Brain microvascular endothelial cell (primary cell): Measurements from ENCODE around the gene PRIM2.

Source experiments
- DNase-seq: peaks from one replicate; pipeline ENCODE4 v3.0.0-alpha.2; 2020
- H3K27ac ChIP-seq: fragments of 250-450 bp; sonication (Bioruptor Pico); 2 replicates; pipeline ENCODE4 v1.5.1; 2020; ENCODE audit warnings: mild to moderate bottlenecking, moderate library complexity
- H3K27me3 ChIP-seq: fragments of 250-450 bp; sonication (Bioruptor Pico); replicated peaks from 2 replicates; pipeline ENCODE4 v1.5.1; 2020; ENCODE audit warnings: mild to moderate bottlenecking
- H3K36me3 ChIP-seq: fragments of 250-450 bp; sonication (Bioruptor Pico); replicated peaks from 2 replicates; pipeline ENCODE4 v1.5.1; 2020; ENCODE audit warnings: mild to moderate bottlenecking
- H3K4me3 ChIP-seq: 2 replicates; pipeline ENCODE4 v1.5.1; 2011; ENCODE audit warnings: low read depth, mild to moderate bottlenecking, control low read depth, low read length, moderate library complexity
- CTCF ChIP-seq: IDR thresholded peaks from 2 replicates; pipeline ENCODE4 v1.5.1; 2011; ENCODE audit warnings: low read depth, mild to moderate bottlenecking, moderate library complexity, low read length, control low read depth, inconsistent platforms; ENCODE audit errors: missing control alignments
- in situ Hi-C: cut with HindIII; loops from 2 replicates; pipeline ENCODE4 v1.10.0; 2017; ENCODE audit warnings: low sequenced_read_pairs, low pct_ligation_motif_present

The PRIM2 gene

DNA sequence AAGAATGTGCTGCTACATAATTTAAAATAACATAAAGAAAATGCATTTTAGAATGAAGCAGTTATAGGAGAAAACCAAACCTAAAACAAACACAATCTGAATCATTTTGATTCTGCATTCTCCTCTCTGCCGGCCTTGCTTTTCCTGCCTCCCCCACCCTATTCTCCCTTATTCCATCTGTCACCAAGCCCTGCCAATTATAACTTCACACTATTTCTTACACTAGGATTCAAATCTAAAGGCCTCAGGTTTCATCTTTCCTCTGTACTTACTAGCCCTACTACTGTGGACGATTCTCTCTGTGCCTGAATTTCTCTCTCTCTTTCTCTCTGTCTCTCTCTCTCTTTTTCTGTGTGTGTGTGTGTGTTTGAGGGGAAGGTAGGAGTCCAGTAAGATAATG lies 18.7 kb upstream of the PRIM2 start:
- Histone ChIP-seq H3K4me3 (no peak overlapping the region), H3K36me3 (no peaks in the 10 kb centered on the region), H3K27me3 (no peaks in the 10 kb centered on the region), H3K27ac (no peak overlapping the region)
- no peak for DNase-seq
- in situ Hi-C loops, result no loop called here
- TF ChIP-seq CTCF, result no peak

DNA sequence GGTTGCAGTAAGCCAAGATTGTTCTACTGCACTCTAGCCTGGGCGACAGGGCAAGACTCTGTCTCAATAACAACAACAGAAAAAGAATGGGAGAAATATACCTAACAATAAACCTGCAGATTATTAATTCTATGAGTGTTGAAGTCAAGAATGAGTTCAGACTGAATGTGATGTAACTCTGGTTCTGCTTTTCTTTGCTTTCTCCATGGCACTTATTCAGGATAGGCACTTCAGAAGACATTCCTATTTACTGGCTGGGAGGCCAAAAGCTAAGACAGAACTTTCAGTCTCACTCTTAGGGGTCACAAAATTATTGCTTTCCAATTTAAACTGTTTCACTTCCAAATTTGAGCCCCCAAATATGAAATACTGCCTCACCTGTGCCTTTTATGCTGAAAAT lies 15.7 kb upstream of the PRIM2 start:
- in situ Hi-C loops, result loop anchor here (25.0 kb wide), 1 partner anchor 114 kb away; no protein-coding TSS in a partner anchor
- H3K27ac ChIP-seq, result no peak overlapping the region

GRCh38 chr6:57302477-57302876 lies 15.0 kb upstream of the PRIM2 start:
- TF ChIP-seq CTCF, result no peak

More for the DNA sequence above, 15.7 kb upstream of the PRIM2 start:
- H3K27me3 ChIP-seq, result no peaks in the 10 kb centered on the region
- no peaks in the 10 kb centered on the region for H3K36me3 ChIP-seq
- no peak for DNase-seq
- H3K4me3 ChIP-seq, result no peak overlapping the region
- no peak for TF ChIP-seq CTCF

DNA sequence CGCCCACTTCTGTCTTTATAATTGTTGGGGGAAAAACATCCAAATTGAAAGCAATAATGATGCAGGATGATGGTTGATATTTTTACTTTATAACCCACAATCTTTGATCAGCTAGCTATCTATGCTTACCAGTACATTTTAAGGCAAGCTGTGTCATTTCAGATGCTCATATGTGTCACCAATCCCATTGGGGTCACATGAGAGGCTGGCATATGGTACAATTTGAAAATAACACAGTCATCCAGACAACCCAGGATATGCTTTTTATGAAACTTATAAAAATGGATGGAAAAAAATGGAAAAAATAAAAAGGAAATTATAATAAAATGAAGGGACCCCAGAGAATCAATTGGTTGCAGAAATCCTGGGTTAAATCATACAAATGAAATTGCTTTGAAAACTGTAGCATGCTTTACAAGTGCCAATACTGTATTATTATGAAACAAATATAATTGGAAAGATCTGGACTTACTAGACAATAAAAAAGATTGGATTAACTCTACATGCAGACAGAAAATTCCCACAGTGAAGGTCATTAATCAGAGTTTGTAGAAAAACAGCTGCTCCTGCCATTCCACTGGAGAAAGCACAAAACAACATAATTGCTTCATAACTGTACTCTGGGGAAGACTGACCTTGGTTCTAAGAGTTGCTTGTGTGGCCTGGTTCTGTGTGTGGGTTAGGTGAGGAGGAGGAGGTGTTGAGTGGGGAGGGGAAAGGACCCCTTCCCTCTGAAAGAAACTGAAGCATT lies 13.3 kb upstream of the PRIM2 start:
- Histone ChIP-seq H3K27me3 (no peaks in the 10 kb centered on the region), H3K27ac (no peak overlapping the region), H3K36me3 (no peaks in the 10 kb centered on the region), H3K4me3 (no peak overlapping the region)
- no peak for DNase-seq
- no peak for TF ChIP-seq CTCF
- in situ Hi-C loops, result loop anchor here (25.0 kb wide), 1 partner anchor 117 kb away; no protein-coding TSS in a partner anchor

More at GRCh38 chr6:57302477-57302876, 15.0 kb upstream of the PRIM2 start:
- no peak overlapping the region for H3K27ac ChIP-seq
- H3K36me3 ChIP-seq, result no peaks in the 10 kb centered on the region
- no peak overlapping the region for H3K4me3 ChIP-seq
- DNase-seq, result no peak
- in situ Hi-C loops, result loop anchor here (25.0 kb wide), 1 partner anchor 115 kb away; no protein-coding TSS in a partner anchor
- H3K27me3 ChIP-seq, result no peaks in the 10 kb centered on the region

DNA sequence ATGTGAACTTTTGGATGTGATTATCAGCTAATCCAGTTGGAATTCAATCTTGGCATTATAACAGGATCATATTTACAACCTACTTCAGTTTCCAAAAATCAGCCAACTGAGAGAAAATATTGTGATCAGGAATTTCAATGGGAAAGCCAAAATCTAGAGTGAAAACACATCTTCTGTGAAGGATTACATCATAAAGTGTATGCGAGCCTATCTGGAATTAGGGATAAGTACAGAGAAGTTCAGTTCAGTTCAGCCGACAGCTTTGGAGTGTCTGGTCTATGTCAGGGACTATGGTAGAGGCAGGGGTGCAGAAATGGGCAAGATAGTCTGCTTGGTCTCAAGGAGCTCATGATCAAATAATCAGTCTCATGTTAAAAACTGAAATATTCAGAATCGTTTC lies 12.3 kb upstream of the PRIM2 start:
- H3K4me3 ChIP-seq, result no peak overlapping the region
- in situ Hi-C loops, result loop anchor here (25.0 kb wide), 1 partner anchor 118 kb away; no protein-coding TSS in a partner anchor
- no peaks in the 10 kb centered on the region for H3K27me3 ChIP-seq
- H3K36me3 ChIP-seq, result no peaks in the 10 kb centered on the region
- DNase-seq, result no peak
- no peak for TF ChIP-seq CTCF
- H3K27ac ChIP-seq, result no peak overlapping the region

DNA sequence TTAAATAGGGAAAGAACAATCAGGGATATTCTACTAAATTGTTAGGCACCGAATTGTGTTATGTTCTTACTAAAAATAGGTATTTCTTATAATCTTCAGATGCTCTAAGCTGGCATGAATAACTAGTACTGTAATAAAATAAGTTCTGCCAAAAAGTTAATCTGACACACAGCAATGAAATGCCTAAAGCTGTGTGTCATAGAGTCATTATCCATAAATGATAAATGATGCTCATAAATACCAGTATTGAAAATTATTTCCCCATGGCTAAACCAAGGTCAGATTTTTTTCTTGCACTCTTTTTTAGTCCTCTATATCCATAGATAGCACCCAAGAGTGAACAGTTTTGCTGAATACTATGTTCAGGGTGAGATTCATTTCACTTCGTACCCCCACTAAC lies 11.7 kb upstream of the PRIM2 start:
- Histone ChIP-seq H3K4me3 (no peak overlapping the region), H3K27me3 (no peaks in the 10 kb centered on the region), H3K36me3 (no peaks in the 10 kb centered on the region), H3K27ac (no peak overlapping the region)
- TF ChIP-seq CTCF, result no peak
- DNase-seq, result no peak
- in situ Hi-C loops, result loop anchor here (25.0 kb wide), 1 partner anchor 118 kb away; no protein-coding TSS in a partner anchor
